OCI-LY7 (cell line): ENCODE data around the gene PEAK3. TPM values are rescaled to one million over a fixed set of nuclear protein-coding genes. Genes with fewer than 3 reads are reported as not detected.

Source experiments
- BruUV-seq: library from RNA; stranded (reverse); fragments of 400-500 nt; replicated peaks from 2 replicates; lab custom pipeline; 2021; lab: Mats Ljungman, UMichigan
- CTCF ChIA-PET: fragments of 300-600 bp; sonication (Branson Sonifier 250); formaldehyde crosslinking; loops from one replicate; lab custom pipeline; 2022; ENCODE audit warnings: antibody characterized with exemption; ENCODE audit not compliant: unreplicated experiment; lab: Charles Lee
- POLR2A ChIA-PET: fragments of 300-600 bp; sonication (Branson Sonifier 250); formaldehyde crosslinking; loops from one replicate; lab custom pipeline; 2022; ENCODE audit warnings: antibody characterized with exemption; lab: Charles Lee
- DNase-seq: peaks from one replicate; pipeline ENCODE4 v3.0.0-alpha.2; 2015; ENCODE audit warnings: low spot score
- H2AFZ ChIP-seq: fragments of 200-600 bp; sonication (generic), shearing (Covaris generic); 2 replicates; pipeline ENCODE4 v1.6.1; 2014; ENCODE audit warnings: mild to moderate bottlenecking, antibody characterized with exemption, low read length, moderate library complexity
- H3K27ac ChIP-seq: fragments of 200-600 bp; sonication (generic); 2 replicates; pipeline ENCODE4 v1.5.1; 2014; ENCODE audit warnings: mixed run types, low read depth, mild to moderate bottlenecking, moderate library complexity, low read length, inconsistent platforms; ENCODE audit not compliant: poor library complexity, severe bottlenecking
- H3K36me3 ChIP-seq: fragments of 200-600 bp; sonication (generic); 2 replicates; pipeline ENCODE4 v1.6.1; 2014; ENCODE audit warnings: mild to moderate bottlenecking, antibody characterized with exemption, low read length, moderate library complexity, mixed read lengths; ENCODE audit not compliant: insufficient read depth
- H3K4me1 ChIP-seq: fragments of 200-600 bp; sonication (generic); 2 replicates; pipeline ENCODE4 v1.5.1; 2014; ENCODE audit warnings: mild to moderate bottlenecking, low read length; ENCODE audit not compliant: insufficient read depth, poor library complexity, severe bottlenecking
- H3K4me2 ChIP-seq: fragments of 200-600 bp; sonication (generic); 2 replicates; pipeline ENCODE4 v1.6.1; 2014; ENCODE audit warnings: mild to moderate bottlenecking, low read length
- H3K4me3 ChIP-seq: fragments of 200-600 bp; sonication (generic); 2 replicates; pipeline ENCODE4 v1.5.1; 2014; ENCODE audit warnings: mild to moderate bottlenecking, low read depth, low read length; ENCODE audit not compliant: poor library complexity, severe bottlenecking
- H3K79me2 ChIP-seq: fragments of 200-600 bp; sonication (generic); 2 replicates; pipeline ENCODE4 v1.6.1; 2016; ENCODE audit warnings: low read depth, mild to moderate bottlenecking, low read length, moderate library complexity, mixed read lengths; ENCODE audit not compliant: insufficient read depth
- H3K9me2 ChIP-seq: fragments of 200-600 bp; sonication (generic); 2 replicates; pipeline ENCODE4 v1.6.1; 2016; ENCODE audit warnings: mild to moderate bottlenecking, low read length, mixed read lengths; ENCODE audit not compliant: insufficient read depth
- H3K9me3 ChIP-seq: fragments of 200-600 bp; sonication (generic); 2 replicates; pipeline ENCODE4 v1.6.1; 2014; ENCODE audit warnings: mild to moderate bottlenecking, mixed run types, low read length, mixed read lengths
- H4K20me1 ChIP-seq: fragments of 200-600 bp; sonication (generic); 2 replicates; pipeline ENCODE4 v1.6.1; 2014; ENCODE audit warnings: mild to moderate bottlenecking, antibody characterized with exemption, low read length, moderate library complexity, mixed read lengths; ENCODE audit not compliant: insufficient read depth
- CTCF ChIP-seq: fragments of 200-600 bp; sonication (generic); conservative IDR thresholded peaks from 2 replicates; pipeline ENCODE4 v1.5.1; 2014; ENCODE audit warnings: mild to moderate bottlenecking, antibody characterized with exemption, low read length, moderate library complexity, mixed read lengths
- EZH2phosphoT487 ChIP-seq: fragments of 200-600 bp; sonication (generic); IDR thresholded peaks from 2 replicates; pipeline ENCODE4 v1.6.1; 2018; ENCODE audit warnings: low read depth, borderline replicate concordance, mild to moderate bottlenecking, mixed run types, antibody characterized with exemption, low read length, moderate library complexity, mixed read lengths
- intact Hi-C: fragments of 100-400 bp; cut with micrococcal nuclease; formaldehyde crosslinking; loops from one replicate; pipeline ENCODE4 v1.10.0; 2022; ENCODE audit not compliant: unreplicated experiment
- total RNA-seq, 2 experiments: library from RNA; depleted of rRNA in 1 of 2; stranded (reverse); fragments of >200 nt in 1 of 2; shearing (Covaris generic) in 1 of 2; gene quantifications; 2 replicates each; pipeline ENCODE4 v1.2.3, GENCODE V29; 2014 to 2022

Gene PEAK3
- total RNA-seq, 2 experiments from 2014 or later, result not detected

- no peak overlapping the region for H3K4me2 ChIP-seq
- H3K4me1 ChIP-seq, result peaks cover 16% of the 10 kb centered on the region
- H2AFZ ChIP-seq, result no peak overlapping the region
- H3K9me3 ChIP-seq, result peaks cover 19% of the 10 kb centered on the region
- no peaks in the 10 kb centered on the region for H4K20me1 ChIP-seq
- H3K9me2 ChIP-seq, result no peaks in the 10 kb centered on the region
- H3K79me2 ChIP-seq, result no peaks in the 10 kb centered on the region
- H3K27ac ChIP-seq, result no peak overlapping the region
- ChIA-PET CTCF (no interaction called here), POLR2A (no interaction called here)
- H3K4me3 ChIP-seq, result no peak overlapping the region
- DNase-seq, result no peak
- intact Hi-C loops, result no loop called here
- H3K36me3 ChIP-seq, result no peaks in the 10 kb centered on the region
- BruUV-seq, result no TSS peak
- TF ChIP-seq EZH2phosphoT487 (no peak), CTCF (no peak)
Measured at GRCh38 chr19:2312820-2313501, 31.0 kb upstream of the PEAK3 start.

- no peak for TF ChIP-seq CTCF
- TF ChIP-seq EZH2phosphoT487, result no peak
- no peaks in the 10 kb centered on the region for H4K20me1 ChIP-seq
- no TSS peak for BruUV-seq
- H3K79me2 ChIP-seq, result no peaks in the 10 kb centered on the region
- intact Hi-C loops, result no loop called here
- H3K4me1 ChIP-seq, result peaks cover 13% of the 10 kb centered on the region
- H3K36me3 ChIP-seq, result no peaks in the 10 kb centered on the region
- ChIA-PET POLR2A (no interaction called here), CTCF (no interaction called here)
- no peak overlapping the region for H2AFZ ChIP-seq
- H3K9me2 ChIP-seq, result no peaks in the 10 kb centered on the region
- H3K9me3 ChIP-seq, result peaks cover 19% of the 10 kb centered on the region
- H3K4me3 ChIP-seq, result no peak overlapping the region
- no peak for DNase-seq
- no peak overlapping the region for H3K4me2 ChIP-seq
- H3K27ac ChIP-seq, result no peak overlapping the region
Measured at GRCh38 chr19:2311093-2311492, 29.1 kb upstream of the PEAK3 start.

- Histone ChIP-seq H3K9me3 (peaks cover 9% of the 10 kb centered on the region), H2AFZ (no peak overlapping the region), H3K4me3 (no peak overlapping the region), H3K4me2 (no peak overlapping the region), H3K27ac (no peak overlapping the region), H4K20me1 (no peaks in the 10 kb centered on the region), H3K9me2 (no peaks in the 10 kb centered on the region), H3K79me2 (no peaks in the 10 kb centered on the region), H3K36me3 (no peaks in the 10 kb centered on the region), H3K4me1 (peaks cover 13% of the 10 kb centered on the region)
- DNase-seq, result no peak
- ChIA-PET POLR2A (interaction anchor here (0.7 kb wide), 2 partner anchors 19 to 348 kb away, joined by 3 to 5 read pairs; no protein-coding TSS in a partner anchor), CTCF (interaction anchor here (0.6 kb wide), 1 partner anchor 12 kb away, joined by 3 read pairs; no protein-coding TSS in a partner anchor)
- no TSS peak for BruUV-seq
- intact Hi-C loops, result no loop called here
- no peak for TF ChIP-seq EZH2phosphoT487
Measured at GRCh38 chr19:2309734-2310362, 27.9 kb upstream of the PEAK3 start.
